GM10266 (cell line): Measurements from ENCODE around the gene NBEAL2.
A peak's percentile ranks its signal among the peaks of the same experiment; 100 is the strongest.

Experiments used
- DNase-seq: peaks from one replicate; pipeline ENCODE4 v3.0.0; 2012; ENCODE audit errors: extremely low spot score
- CTCF ChIP-seq: IDR thresholded peaks from 2 replicates; pipeline ENCODE4 v1.5.1; 2012; ENCODE audit warnings: mild to moderate bottlenecking, low read depth; ENCODE audit not compliant: control insufficient read depth, insufficient read depth; ENCODE audit errors: missing control alignments

Gene NBEAL2

GRCh38 chr3:46978985-46979944 is at the start of gene NBEAL2:
Gene NBEAL2, plus strand, starts transcription at chr3:46979666. Its CDS starts 196 bp downstream, at chr3:46979862.
- peak; percentile 97 for DNase-seq
- TF ChIP-seq CTCF, result peak; percentile 37

- no peak for DNase-seq
- no peak for TF ChIP-seq CTCF
These were observed 49.1 kb upstream of the NBEAL2 start for GRCh38 chr3:46930166-46930944.

GRCh38 chr3:46930945-46931403 is 48.5 kb upstream of the NBEAL2 start:
- DNase-seq, result no peak
- no peak for TF ChIP-seq CTCF

GRCh38 chr3:46931631-46932331 is 47.7 kb upstream of the NBEAL2 start:
- TF ChIP-seq CTCF, result no peak
- no peak for DNase-seq

GRCh38 chr3:46932455-46933225 is 46.8 kb upstream of the NBEAL2 start:
- TF ChIP-seq CTCF, result peak; percentile 5
- no peak for DNase-seq

GRCh38 chr3:46933261-46933660 is 46.2 kb upstream of the NBEAL2 start:
- DNase-seq, result no peak
- TF ChIP-seq CTCF, result no peak
